COLO668 (cell line): Measurements from ENCODE around the gene PLCH1.
A peak's percentile ranks its signal among the peaks of the same experiment; 100 is the strongest.

Experiments used
- DNase-seq: peaks from one replicate; lab custom pipeline; 2025; ENCODE audit not compliant: unreplicated experiment; lab: John Stamatoyannopoulos, UW

The PLCH1 gene

DNA sequence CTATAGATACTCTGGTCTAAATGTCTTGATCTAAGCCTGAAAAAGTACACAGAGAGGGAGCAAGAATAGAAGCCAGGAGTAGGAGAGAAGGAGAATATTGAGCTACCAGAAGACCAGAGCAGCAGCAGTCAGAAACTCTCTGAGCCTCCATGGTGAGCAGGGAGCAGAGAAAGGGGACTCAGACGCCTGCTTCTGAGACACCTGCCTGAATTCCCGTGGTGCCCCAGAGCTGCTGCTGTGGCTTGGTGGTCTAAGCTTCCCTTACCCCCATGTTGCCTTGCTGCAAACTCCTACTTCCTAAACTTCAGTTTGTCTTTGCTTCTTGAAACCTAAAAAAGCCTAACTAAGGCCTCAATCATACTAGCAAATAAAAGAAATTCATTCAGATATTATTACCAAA lies 356.5 kb downstream of the PLCH1 start:
- DNase-seq: no peak

- DNase-seq: no peak
Measured at GRCh38 chr3:155387571-155387970, 357.3 kb downstream of the PLCH1 start.

DNA sequence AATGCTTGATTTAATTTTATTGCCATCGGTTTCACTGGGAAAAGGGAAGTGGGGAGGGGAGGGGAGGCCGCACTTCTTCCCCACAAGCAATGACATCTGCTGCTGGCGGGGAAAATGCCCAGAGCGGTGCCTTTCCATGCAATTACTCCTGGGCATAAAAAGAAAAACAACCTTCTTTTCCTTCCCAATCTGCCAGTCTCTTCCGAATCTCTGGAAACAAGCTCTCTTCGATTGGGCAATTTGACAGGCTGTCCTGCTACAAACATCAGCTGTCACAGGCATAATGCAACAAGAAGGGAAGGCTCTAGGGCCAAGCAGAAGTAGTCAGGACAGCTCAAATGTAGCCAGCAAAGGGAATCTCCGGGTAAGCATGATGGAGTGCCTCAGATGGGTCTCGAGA lies 358.0 kb downstream of the PLCH1 start:
- DNase-seq: no peak

GRCh38 chr3:155385896-155386625 lies 358.8 kb downstream of the PLCH1 start:
- DNase-seq: no peak

GRCh38 chr3:155382396-155383042 lies 362.4 kb downstream of the PLCH1 start:
- DNase-seq: peak; percentile 74

GRCh38 chr3:155377847-155378246 lies 367.0 kb downstream of the PLCH1 start:
- DNase-seq: no peak

DNA sequence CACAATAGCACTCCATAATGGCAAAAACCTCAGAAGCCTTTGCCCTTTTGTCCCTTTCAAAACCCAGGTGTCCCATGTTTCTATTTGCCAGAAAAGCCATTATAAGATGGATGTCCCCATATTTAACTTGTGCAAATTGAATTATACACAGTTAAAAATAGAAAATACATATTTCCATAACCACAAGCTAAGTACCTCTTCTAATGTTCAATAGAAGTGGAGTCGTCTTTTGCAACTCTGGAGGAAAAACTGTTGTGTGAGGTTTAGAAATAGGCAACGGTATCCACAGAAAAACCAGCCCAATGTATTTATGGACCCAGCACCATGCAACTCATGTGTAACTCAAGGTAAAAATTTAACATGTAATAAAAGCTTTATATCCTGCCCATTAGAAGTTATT lies 367.8 kb downstream of the PLCH1 start:
- no peak for DNase-seq

- no peak for DNase-seq
Measured at GRCh38 chr3:155372281-155372680, 372.6 kb downstream of the PLCH1 start.

DNA sequence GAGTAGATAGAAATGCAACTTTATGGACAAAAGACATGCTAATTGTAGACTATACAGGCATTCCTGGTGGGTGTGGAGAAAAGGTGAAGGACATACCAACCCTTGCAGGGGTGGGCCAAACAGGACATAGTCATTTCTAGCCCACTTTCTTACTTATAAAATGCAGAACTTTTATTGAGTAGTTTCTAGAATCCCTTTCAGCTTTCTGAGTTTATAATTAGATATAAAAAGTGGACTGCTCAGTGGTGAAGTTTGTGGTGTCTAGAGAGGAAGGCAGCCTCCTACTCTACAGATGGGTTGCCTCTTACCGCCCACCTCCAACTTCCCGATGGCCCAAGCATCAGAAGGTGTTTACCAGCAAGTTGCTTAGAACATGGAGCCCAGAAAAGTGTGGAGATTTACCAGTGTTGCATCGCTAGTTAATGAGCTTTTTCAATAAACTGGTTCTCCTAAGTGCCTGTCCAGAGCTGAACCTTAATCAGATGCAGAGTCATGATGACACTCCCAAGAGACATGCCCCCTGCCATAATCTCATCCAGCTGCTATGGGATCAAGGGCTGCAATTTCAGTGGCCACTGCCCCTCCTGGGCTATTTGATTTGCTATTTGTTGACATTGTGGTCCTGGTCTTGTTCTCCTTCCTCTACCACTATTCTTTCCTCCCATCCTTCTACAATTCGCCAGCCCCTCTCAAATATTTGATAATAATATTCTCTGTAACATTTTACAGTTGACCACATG lies 373.9 kb downstream of the PLCH1 start:
- DNase-seq: no peak

GRCh38 chr3:155370198-155370597 lies 374.7 kb downstream of the PLCH1 start:
- DNase-seq: no peak

DNA sequence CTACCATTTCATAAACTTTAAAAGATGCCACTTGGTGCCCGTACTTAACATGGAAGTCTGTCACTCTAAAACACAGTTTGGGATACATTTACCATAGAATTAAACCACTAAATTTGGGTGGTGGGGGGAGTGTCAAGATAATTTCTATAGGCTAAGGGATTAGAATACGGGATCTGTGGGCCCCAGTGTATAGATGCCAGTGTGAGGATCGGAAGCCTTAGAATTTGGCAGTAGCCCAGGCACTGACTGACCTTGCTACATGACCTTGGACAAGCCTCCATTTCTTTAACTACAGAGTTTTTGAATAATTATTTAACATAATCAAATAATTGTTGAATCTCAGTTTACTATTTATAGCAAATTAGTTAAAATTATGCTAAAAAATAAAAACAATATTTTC lies 375.1 kb downstream of the PLCH1 start:
- DNase-seq: no peak

DNA sequence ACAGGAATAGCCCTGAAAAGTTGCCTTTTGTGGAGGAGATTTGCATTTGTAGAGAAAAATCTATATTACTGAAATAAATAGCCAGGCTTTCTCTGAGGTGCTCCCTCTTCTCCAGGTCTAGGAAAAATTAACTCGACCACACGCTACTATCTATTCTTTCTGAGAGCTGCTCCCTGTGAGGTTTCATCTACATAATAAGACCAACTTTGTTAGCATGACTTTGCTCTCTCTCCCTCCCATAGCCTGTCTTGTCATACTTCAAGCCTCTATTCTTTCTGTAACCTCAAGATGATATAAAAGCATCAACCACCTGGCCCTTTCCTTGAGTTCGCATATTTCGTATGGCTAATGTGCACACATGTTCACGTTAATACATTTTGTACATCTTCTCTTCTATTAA lies 375.6 kb downstream of the PLCH1 start:
- DNase-seq: no peak

DNA sequence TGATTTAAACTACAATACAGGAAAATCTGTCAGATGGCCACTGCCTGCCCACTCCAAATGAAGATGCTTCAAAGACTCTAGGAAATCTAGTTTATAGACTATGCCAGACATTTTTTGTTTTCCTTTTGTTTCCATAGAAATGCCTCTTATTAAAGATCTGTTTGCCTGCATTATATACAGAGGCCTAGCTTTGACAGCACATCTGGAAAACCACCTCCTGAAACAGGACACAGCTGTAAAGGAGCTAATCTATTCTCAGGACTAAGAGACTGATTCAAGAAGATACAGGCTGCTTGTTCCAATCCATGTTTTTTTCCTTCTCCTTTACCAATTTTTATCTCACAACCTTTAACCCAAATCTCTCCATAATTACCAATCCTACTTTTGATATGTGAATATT lies 376.1 kb downstream of the PLCH1 start:
- DNase-seq: no peak

DNA sequence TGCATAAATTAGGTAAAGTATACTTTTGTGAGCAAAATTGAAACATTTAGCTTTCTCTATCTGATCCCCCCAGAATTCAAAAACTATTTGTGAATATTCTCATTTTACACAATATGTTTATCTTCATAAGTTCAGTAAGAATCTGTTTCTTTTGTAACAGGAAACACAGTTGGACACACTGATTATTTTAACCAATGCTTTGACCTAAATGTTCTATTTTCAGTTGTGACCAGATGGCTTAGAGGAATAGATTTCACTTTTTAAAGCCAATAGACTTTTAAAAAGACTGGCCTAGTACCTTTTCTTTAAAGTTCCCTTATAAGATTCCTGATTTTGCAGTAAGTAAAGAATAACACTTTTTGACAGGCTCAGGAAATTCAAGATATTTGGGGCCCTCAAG lies 377.4 kb downstream of the PLCH1 start:
- no peak for DNase-seq

GRCh38 chr3:155365178-155365783 lies 379.6 kb downstream of the PLCH1 start:
- DNase-seq: no peak

- DNase-seq: no peak
Measured at GRCh38 chr3:155364492-155364891, 380.4 kb downstream of the PLCH1 start.

DNA sequence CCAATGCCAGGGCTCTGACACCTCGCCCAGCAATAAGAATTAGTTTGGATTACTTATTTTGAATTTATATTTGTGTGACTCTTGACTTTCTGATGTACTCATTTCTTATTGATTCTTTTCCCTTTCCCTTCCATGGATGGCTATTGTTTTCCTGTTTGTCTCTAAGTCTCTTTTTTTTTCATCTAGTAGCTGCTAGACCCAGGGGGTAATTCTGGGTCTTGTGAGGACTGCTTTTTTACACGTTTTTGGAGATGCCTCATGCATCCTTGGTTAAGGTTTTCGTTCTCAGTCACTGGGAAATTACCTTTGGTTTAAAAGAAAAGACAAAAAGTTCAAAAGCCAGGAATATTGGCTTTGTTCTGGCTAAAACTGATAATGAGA lies 381.2 kb downstream of the PLCH1 start:
- no peak for DNase-seq

DNA sequence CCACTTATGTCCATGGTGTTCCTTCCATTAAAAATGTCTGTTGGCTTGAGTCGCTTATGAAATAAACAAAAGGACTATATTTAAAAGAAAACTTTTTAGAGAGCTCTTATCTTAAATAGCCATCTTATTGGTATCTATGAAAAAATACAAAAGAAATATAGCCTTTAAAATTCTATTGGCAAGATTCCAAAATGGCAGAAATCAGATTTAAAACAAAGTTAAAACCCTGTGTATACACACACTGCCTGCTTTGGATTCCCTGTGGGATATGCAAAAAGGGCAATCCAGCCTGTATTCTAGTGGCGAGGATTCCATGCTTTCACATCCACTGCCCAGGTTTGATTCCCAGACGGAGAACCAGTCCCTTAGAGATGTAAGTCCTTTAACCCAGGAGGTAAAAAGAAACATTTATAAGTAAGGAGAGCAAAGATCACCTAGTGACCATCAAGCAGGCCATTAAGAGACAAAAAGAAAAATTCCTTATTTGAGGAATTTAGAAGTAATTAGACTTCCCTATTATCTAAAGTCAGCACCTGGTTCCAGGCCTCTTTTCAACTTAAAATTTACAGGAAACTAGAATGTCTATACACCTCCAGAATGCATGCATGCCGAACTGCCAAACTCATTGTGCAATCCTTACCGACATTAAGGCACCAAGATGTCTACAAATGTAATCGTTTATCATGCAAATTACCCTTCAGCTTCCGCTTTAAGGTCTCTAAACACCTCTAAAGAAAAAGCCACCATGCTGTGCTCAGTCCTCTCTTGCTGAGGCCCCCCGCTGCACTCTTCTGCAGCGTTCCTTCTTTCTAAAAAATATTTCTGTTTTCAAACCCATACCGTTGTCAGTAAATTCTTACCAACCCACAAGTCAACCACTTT lies 381.8 kb downstream of the PLCH1 start:
- DNase-seq: no peak

DNA sequence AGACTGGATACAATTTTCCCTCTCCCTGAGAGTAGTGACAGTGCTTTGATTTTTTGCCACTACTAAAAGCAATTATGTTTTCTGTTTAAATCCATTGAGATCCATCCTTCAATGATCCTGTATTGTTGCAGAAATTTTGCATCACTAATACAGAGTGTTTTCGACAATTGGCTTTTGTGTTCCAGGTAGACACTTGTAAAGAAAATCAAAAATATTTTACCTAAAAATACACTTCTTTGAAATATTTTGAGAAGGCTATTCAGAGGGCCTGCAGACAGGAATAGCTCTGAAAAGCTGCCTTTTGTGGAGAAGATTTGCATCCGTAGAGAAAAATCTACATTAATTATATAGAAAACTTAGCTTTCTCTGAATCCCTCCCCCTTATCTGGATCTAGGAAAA lies 384.6 kb downstream of the PLCH1 start:
- DNase-seq: no peak

GRCh38 chr3:155356594-155357370 lies 388.1 kb downstream of the PLCH1 start:
- no peak for DNase-seq
